NCI-H1436 treated with DMSO at 0.1 percent for 48 hours (cell line): ENCODE data around the gene FOXC2.
"Not testable (repeated sequence)": the region's sequence is repeated elsewhere in the genome, so short reads cannot be mapped to it uniquely, and the experiment has no call there.

Experiments
- DNase-seq: peaks from one replicate; lab custom pipeline; 2025; lab: John Stamatoyannopoulos, UW

Gene FOXC2

GRCh38 chr16:86587955-86588354 lies 21.3 kb downstream of the FOXC2 start:
- DNase-seq = not testable (repeated sequence)

GRCh38 chr16:86590501-86591144 lies 24.0 kb downstream of the FOXC2 start:
- no peak for DNase-seq

- DNase-seq = no peak
These were observed 24.6 kb downstream of the FOXC2 start for GRCh38 chr16:86591270-86591669.

- no peak for DNase-seq
These were observed 27.4 kb downstream of the FOXC2 start for GRCh38 chr16:86593913-86594620.

- DNase-seq = no peak
These were observed 28.1 kb downstream of the FOXC2 start for GRCh38 chr16:86594721-86595120.

GRCh38 chr16:86595983-86596605 lies 29.5 kb downstream of the FOXC2 start:
- DNase-seq = no peak

- DNase-seq = no peak
These were observed 30.7 kb downstream of the FOXC2 start for GRCh38 chr16:86597126-86597879.

- no peak for DNase-seq
These were observed 31.4 kb downstream of the FOXC2 start for GRCh38 chr16:86597880-86598606.

GRCh38 chr16:86598607-86599565 lies 32.3 kb downstream of the FOXC2 start:
- DNase-seq = no peak

- DNase-seq = no peak
These were observed 34.7 kb downstream of the FOXC2 start for GRCh38 chr16:86601356-86601755.

GRCh38 chr16:86602521-86602920 lies 35.9 kb downstream of the FOXC2 start:
- DNase-seq = no peak

GRCh38 chr16:86604436-86605193 lies 38.0 kb downstream of the FOXC2 start:
- DNase-seq = no peak

GRCh38 chr16:86605950-86606349 lies 39.3 kb downstream of the FOXC2 start:
- no peak for DNase-seq

GRCh38 chr16:86608301-86608747 lies 41.7 kb downstream of the FOXC2 start:
- DNase-seq = no peak

GRCh38 chr16:86609115-86609514 lies 42.5 kb downstream of the FOXC2 start:
- DNase-seq = no peak

- DNase-seq = no peak
These were observed 43.0 kb downstream of the FOXC2 start for GRCh38 chr16:86609661-86610060.

GRCh38 chr16:86610779-86611524 lies 44.3 kb downstream of the FOXC2 start:
- no peak for DNase-seq

- DNase-seq = no peak
These were observed 44.9 kb downstream of the FOXC2 start for GRCh38 chr16:86611525-86611855.

GRCh38 chr16:86611941-86612340 lies 45.3 kb downstream of the FOXC2 start:
- no peak for DNase-seq
